ENCODE measurements around the gene IL2RA. TPM values are rescaled to one million over a fixed set of nuclear protein-coding genes. Genes with fewer than 3 reads are reported as not detected.

IL2RA gene
- total RNA-seq, 1 donor from 2014 or later: 2.9 TPM

- no peak for ATAC-seq
- no peak overlapping the region for H3K4me3 ChIP-seq
- H3K4me1 ChIP-seq: peaks cover 24% of the 10 kb centered on the region
- TF ChIP-seq CTCF (IDR thresholded peaks at IDR 0.05): no peak
- no peak overlapping the region for H3K27ac ChIP-seq
- no peak for DNase-seq
- H3K9me3 ChIP-seq: no peaks in the 10 kb centered on the region
- no peaks in the 10 kb centered on the region for H3K36me3 ChIP-seq
- H3K27me3 ChIP-seq (ENCODE audit: low read depth): no peaks in the 10 kb centered on the region
- intact Hi-C loops (cut with DNase I): no loop called here
Measured at GRCh38 chr10:6036861-6037321, 25.3 kb downstream of the IL2RA start.

- intact Hi-C loops (cut with DNase I): no loop called here
- Histone ChIP-seq H3K4me1 (peaks cover 24% of the 10 kb centered on the region), H3K4me3 (no peak overlapping the region), H3K36me3 (no peaks in the 10 kb centered on the region), H3K27me3 (ENCODE audit: low read depth) (no peaks in the 10 kb centered on the region), H3K9me3 (no peaks in the 10 kb centered on the region), H3K27ac (no peak overlapping the region)
- ATAC-seq: no peak
- DNase-seq: no peak
- no peak for TF ChIP-seq CTCF (IDR thresholded peaks at IDR 0.05)
Measured at GRCh38 chr10:6035931-6036575, 26.1 kb downstream of the IL2RA start.

GRCh38 chr10:6035101-6035834 lies 26.9 kb downstream of the IL2RA start:
- no peaks in the 10 kb centered on the region for H3K27me3 ChIP-seq (ENCODE audit: low read depth)
- H3K4me3 ChIP-seq: no peak overlapping the region
- DNase-seq: no peak
- H3K4me1 ChIP-seq: peaks cover 24% of the 10 kb centered on the region
- no peak overlapping the region for H3K27ac ChIP-seq
- no peak for ATAC-seq
- TF ChIP-seq CTCF (IDR thresholded peaks at IDR 0.05): no peak
- peaks cover 4% of the 10 kb centered on the region for H3K9me3 ChIP-seq
- H3K36me3 ChIP-seq: no peaks in the 10 kb centered on the region
- intact Hi-C loops (cut with DNase I): no loop called here

- intact Hi-C loops (cut with DNase I): no loop called here
- Histone ChIP-seq H3K4me1 (peaks cover 24% of the 10 kb centered on the region), H3K27me3 (ENCODE audit: low read depth) (no peaks in the 10 kb centered on the region), H3K27ac (peak overlapping the region; percentile 24), H3K9me3 (peaks cover 4% of the 10 kb centered on the region), H3K36me3 (no peaks in the 10 kb centered on the region), H3K4me3 (no peak overlapping the region)
- no peak for DNase-seq
- TF ChIP-seq CTCF (IDR thresholded peaks at IDR 0.05): no peak
- no peak for ATAC-seq
Measured at GRCh38 chr10:6034371-6034770, 27.8 kb downstream of the IL2RA start.

- intact Hi-C loops (cut with DNase I): no loop called here
- Histone ChIP-seq H3K27me3 (ENCODE audit: low read depth) (no peaks in the 10 kb centered on the region), H3K27ac (peak overlapping the region; percentile 24), H3K36me3 (no peaks in the 10 kb centered on the region), H3K4me3 (no peak overlapping the region), H3K9me3 (peaks cover 4% of the 10 kb centered on the region), H3K4me1 (peaks cover 24% of the 10 kb centered on the region)
- ATAC-seq: peak; percentile 51 to 72
- TF ChIP-seq CTCF (IDR thresholded peaks at IDR 0.05): no peak
- DNase-seq: no peak
Measured at GRCh38 chr10:6033954-6034353, 28.2 kb downstream of the IL2RA start.

Measured in lower lobe of right lung (tissue), 2 donors.